ENCODE results near the gene GRIK4. TPM values are rescaled to one million over a fixed set of nuclear protein-coding genes. Genes with fewer than 3 reads are reported as not detected.

Gene GRIK4
- polyA plus RNA-seq, 1 of the 3 experiments (the other 2 are of a cell fraction): 0.03 TPM

- TF ChIP-seq RCOR1 (IDR thresholded peaks at IDR 0.05; ENCODE audit: low read length) (no peak), NFIC (IDR thresholded peaks at IDR 0.05; ENCODE audit: borderline replicate concordance) (no peak), GABPA (IDR thresholded peaks at IDR 0.05; ENCODE audit: low read depth) (no peak), CTCF (IDR thresholded peaks at IDR 0.05) (no peak), TAF1 (IDR thresholded peaks at IDR 0.05; ENCODE audit: borderline replicate concordance, low read depth, low read length) (no peak), PBX3 (IDR thresholded peaks at IDR 0.05) (no peak)
These were observed 372.0 kb downstream of the GRIK4 start (continued) for GRCh38 chr11:120883404-120884080.

- no peaks in the 10 kb centered on the region for H3K27me3 ChIP-seq (ENCODE audit: insufficient read depth)
- H4K20me1 ChIP-seq (ENCODE audit: insufficient read depth): no peaks in the 10 kb centered on the region
- H3K4me2 ChIP-seq: no peak overlapping the region
- POLR2A ChIA-PET: no interaction called here
- H3K9me3 ChIP-seq: no peaks in the 10 kb centered on the region
- TF ChIP-seq SIN3A (IDR thresholded peaks at IDR 0.05; ENCODE audit: borderline replicate concordance, low read depth, low read length): no peak
- TF ChIP-seq NFIC (IDR thresholded peaks at IDR 0.05; ENCODE audit: borderline replicate concordance): no peak
- TF ChIP-seq EP300 (IDR thresholded peaks at IDR 0.05; ENCODE audit: borderline replicate concordance in 1 of 2, low read depth in 1 of 2, low read length in 1 of 2): no peak
- peak; percentile 41 for DNase-seq
- H3K27ac ChIP-seq (ENCODE audit: low read depth in 2 of 2, low read length in 1 of 2): peak overlapping the region in 1 of 2 experiments; percentile 43; a peak in 1 of 4 replicates
- H3K79me2 ChIP-seq (ENCODE audit: insufficient read depth): no peaks in the 10 kb centered on the region
- 52% methylated on average over 10 of the region's 20 CpGs for WGBS (ENCODE audit: low lambda C conversion rate)
- CTCF ChIA-PET: interaction anchor here (0.6 to 2.8 kb wide), 4 partner anchors 28 to 310 kb away, joined by 3 to 15 read pairs (median 4); no protein-coding TSS in a partner anchor
- no peaks in the 10 kb centered on the region for H3K36me3 ChIP-seq (replicated peaks in 1 of 2; ENCODE audit: control insufficient read depth in 1 of 2, insufficient read depth in 2 of 2, low read length in 1 of 2)
- no peak overlapping the region for H3K4me3 ChIP-seq (ENCODE audit: low read depth in 2 of 2, low read length in 1 of 2)
- no peaks in the 10 kb centered on the region for H3K9me2 ChIP-seq
- peaks cover 0 to 30% of the 10 kb centered on the region in 2 experiments; a peak in 2 of 4 replicates for H3K4me1 ChIP-seq (ENCODE audit: control insufficient read depth in 1 of 2, insufficient read depth in 2 of 2, low read depth in 1 of 2, low read length in 1 of 2)
- no peaks in the 10 kb centered on the region for H3F3A ChIP-seq (replicated peaks; ENCODE audit: insufficient read depth)
- H3K9ac ChIP-seq: no peak overlapping the region
- no peak overlapping the region for H2AFZ ChIP-seq (ENCODE audit: low read depth)
These were observed 372.8 kb downstream of the GRIK4 start for GRCh38 chr11:120884154-120885020.

Measured in SK-N-SH (cell line).